ENCODE data around the gene RNF152.

RNF152 gene

GRCh38 chr18:61852496-61852895, 40.3 kb downstream of the RNF152 start:
- no peak for DNase-seq

- DNase-seq, result peak; percentile 87
Measured at GRCh38 chr18:61851940-61852451, 40.8 kb downstream of the RNF152 start.

- no peak for DNase-seq
Measured at GRCh38 chr18:61851279-61851678, 41.5 kb downstream of the RNF152 start.

DNA sequence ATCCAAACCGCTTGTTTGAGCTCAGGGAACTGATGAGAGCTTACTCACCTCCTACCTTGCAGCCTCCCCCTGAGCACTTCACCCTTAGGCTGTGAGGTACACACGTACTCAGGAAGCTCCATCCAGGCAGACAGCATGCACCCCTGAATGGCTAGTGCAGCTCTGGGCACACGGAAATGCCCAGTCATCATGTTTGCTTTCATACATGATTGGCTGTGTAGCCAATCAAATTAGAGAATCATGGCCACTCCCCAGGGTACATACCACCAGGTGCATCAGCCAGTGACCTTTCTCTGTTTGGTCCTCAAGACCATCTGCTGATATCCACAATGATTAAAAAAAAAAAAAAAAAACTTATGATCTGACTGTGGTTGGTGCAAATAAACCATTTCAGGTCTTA, 42.1 kb downstream of the RNF152 start:
- DNase-seq, result no peak

- DNase-seq, result no peak
Measured at GRCh38 chr18:61847164-61847791, 45.5 kb downstream of the RNF152 start.

DNA sequence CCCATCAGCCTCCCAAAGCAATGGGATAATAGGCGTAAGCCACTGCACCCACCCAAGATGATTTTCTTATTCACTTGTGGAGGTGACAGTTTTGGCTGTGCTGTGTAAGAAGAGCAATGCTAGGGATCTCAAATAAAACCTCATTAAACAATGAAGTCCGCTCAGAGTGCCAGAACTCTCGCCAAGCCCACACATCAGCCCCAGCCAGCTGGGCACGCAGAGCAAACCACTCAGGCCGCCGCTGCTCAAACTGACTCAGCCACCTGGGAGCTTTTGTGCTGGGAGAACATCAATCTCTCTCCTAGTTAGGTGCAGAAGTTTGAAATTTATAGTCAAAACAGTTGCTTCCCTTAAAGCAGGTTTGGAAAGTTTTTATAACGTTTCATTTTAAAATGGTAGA, 47.6 kb downstream of the RNF152 start:
- DNase-seq, result no peak

DNA sequence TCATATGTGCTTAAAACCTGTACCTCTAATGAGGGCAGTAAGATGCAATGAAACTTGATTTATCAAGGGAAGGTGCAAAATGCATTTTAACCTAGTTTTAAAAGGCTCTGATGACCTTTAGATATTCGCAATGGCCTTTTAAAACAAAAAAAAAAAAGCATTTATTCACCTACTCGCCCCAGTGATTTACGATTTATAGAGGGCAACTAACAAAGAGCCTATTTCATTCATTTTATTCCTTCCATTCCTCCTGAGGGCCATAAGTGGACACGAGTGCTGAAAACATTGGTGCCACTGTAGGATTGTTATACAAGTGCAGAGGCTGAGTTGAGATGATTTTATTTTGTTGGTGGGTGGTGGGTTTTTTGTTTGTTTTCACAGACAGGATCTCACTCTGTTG, 48.1 kb downstream of the RNF152 start:
- no peak for DNase-seq

DNA sequence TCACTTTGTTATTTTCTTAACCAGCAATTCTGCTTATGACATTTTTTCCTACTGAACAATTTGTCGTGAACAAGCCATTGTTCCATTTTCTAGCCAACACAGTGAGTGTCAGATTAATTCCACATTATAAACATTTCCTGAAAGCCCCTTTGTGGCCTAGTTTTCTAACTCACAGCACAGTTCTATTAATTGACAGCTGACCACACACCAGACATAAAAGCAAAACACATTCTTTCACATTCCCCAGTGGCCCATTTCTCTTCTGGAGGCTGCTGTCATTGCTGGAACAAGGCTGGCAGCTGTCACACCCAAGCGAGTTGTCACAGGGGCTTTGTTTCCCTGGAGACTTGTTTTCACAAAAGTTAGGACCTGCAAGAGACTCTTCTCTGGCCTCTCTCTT, 50.7 kb downstream of the RNF152 start:
- peak; percentile 30 for DNase-seq

- no peak for DNase-seq
Measured at GRCh38 chr18:61841706-61842105, 51.1 kb downstream of the RNF152 start.

- DNase-seq, result no peak
Measured at GRCh38 chr18:61840324-61840723, 52.5 kb downstream of the RNF152 start.

DNA sequence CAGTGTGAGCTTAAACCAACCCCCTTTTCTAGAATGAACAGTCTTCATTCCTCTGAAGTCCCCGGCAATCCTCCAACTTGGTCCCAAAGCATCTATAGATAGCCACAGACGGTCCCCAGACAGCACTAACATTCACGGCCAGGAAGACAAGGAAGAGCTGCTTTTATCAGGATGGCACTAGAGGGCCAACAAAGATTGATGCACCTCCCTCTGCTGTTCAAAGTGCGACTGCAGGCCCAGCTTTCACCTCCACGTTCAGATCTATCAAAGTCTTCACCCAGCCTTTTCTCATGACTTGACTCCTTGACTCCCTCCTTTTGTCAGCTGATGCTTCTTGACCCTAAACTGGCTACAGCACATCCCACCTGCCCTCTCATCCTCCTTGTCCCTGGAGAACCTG, 54.3 kb downstream of the RNF152 start:
- no peak for DNase-seq

DNA sequence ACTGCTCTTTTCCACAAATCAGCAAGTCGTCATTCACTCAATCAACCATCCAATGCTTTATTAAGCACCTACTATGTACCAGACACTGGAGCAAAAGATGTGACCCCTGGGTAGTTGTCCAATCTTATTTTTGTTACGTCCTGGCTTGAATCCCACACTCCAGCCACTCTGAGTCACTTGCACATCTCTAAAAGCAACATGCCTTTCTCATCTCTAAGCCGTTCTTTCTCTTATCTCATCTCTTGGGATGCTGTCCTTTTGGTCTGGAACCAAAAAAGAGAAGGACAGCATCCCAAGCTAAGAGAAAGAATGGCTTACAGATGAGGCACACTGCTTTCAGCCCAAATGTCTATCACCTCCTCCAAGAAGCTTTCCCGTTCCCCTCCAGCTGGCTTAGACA, 58.8 kb downstream of the RNF152 start:
- DNase-seq, result peak; percentile 34

DNA sequence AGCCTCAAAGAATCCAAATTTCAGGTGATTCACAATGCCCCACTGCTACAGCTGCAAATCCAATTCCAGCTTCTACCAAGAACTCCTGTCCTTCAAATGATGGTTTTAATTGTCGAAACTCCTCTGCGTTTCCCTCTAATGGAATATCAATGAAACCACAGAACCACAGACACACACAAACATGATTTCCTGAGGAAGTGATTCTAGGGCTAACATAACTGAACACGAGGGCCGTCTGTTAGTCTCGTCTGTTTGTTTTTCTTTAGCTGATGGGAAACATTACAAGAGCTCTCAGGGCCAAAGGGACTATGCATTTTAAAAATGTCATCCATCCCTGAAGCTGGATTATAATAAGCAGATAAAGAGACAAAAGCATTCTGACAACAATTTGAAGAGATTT, 59.4 kb downstream of the RNF152 start:
- DNase-seq, result peak; percentile 79

GRCh38 chr18:61832858-61833257, 59.9 kb downstream of the RNF152 start:
- no peak for DNase-seq

- DNase-seq, result no peak
Measured at GRCh38 chr18:61831071-61831470, 61.7 kb downstream of the RNF152 start.

DNA sequence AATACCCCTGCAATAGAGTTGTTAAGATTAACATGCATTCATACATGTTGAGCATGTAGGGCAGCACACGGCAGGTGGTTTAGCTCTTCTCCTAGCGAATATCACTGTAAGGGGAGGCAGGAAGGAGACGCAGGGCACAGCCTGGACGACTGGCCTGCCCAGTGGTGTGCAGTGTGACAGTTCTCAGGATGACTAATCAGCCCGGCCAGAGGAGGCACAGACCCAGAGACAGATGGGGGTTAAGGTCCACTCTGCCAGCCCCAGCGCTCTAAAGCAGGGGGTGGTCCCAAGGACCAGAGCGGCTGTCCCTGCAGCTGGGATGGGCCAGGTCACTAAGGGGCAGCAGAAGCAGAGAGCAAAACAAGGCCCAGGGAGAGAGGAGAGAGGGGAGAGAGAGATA, 63.7 kb downstream of the RNF152 start:
- no peak for DNase-seq

- no peak for DNase-seq
Measured at GRCh38 chr18:61827591-61827990, 65.2 kb downstream of the RNF152 start.

- peak; percentile 74 for DNase-seq
Measured at GRCh38 chr18:61825386-61825785, 67.4 kb downstream of the RNF152 start.

GRCh38 chr18:61824733-61825363, 68.0 kb downstream of the RNF152 start:
- DNase-seq, result no peak

- no peak for DNase-seq
Measured at GRCh38 chr18:61823595-61823994, 69.2 kb downstream of the RNF152 start.

DNA sequence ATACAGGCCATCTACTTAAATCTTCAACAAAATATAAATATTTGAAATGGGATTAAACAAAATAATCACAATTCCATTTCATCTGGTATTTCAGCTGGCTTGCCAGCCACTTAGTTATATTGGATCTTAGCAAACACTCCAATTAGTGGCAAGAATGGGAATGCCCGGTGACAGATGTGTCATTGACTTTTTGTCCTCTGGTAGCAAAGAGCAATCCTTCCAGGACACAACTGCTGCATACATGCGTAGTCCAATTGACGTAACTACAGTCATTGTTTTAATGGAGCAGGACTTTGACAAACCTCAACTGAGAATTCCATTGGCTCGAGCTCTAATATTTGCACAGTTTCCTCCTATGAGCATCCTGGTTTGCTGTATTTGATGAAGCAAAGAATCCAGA, 69.9 kb downstream of the RNF152 start:
- no peak for DNase-seq

- DNase-seq, result no peak
Measured at GRCh38 chr18:61821748-61822147, 71.1 kb downstream of the RNF152 start.

GRCh38 chr18:61820882-61821281, 71.9 kb downstream of the RNF152 start:
- DNase-seq, result no peak

DNA sequence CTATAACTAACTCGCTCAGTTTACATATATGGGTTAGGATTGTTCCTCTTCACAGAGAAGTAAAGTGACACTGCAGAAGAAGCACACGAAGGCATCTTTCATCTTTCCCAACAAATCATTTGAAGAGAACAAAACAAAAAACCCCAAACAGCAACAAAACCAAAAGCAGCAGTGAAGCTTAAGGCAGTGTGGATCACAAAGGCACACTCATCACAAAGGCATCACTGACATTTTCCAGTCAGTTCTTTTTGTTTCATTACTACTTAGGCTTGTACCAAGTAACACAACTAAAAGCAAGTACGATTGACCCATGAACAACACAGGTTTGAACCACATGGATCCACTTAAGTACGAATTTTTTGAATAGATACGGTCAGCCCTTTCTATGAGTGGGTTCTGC, 75.7 kb downstream of the RNF152 start:
- DNase-seq, result no peak
